H1 (cell line): Measurements from ENCODE around the gene TSFM. TPM values are rescaled to one million over a fixed set of nuclear protein-coding genes. Genes with fewer than 3 reads are reported as not detected.

Experiments used
- CTCF ChIA-PET: fragments of 300-600 bp; sonication (Branson Sonifier 250); formaldehyde crosslinking; loops from one replicate; lab custom pipeline; 2021; ENCODE audit not compliant: partially characterized antibody; lab: Charles Lee
- POLR2A ChIA-PET: fragments of 300-600 bp; sonication (Branson Sonifier 250); formaldehyde crosslinking; loops from one replicate; lab custom pipeline; 2021; ENCODE audit warnings: inconsistent platforms; ENCODE audit not compliant: partially characterized antibody; lab: Charles Lee
- DNase-seq, 2 experiments: peaks; one replicate each; pipeline versions ENCODE4 v3.0.0 to v3.0.0-alpha.2; 2010 to 2022; ENCODE audit warnings: low spot score in 2 of 2, low read depth in 1 of 2, mixed read lengths in 1 of 2
- FAIRE-seq: peaks from 2 replicates; lab custom pipeline; 2011; peaks lifted over from hg19 to GRCh38; lab: Jason Lieb, UNC
- H2AFZ ChIP-seq: 2 replicates; pipeline ENCODE4 v1.8.1; 2012; ENCODE audit warnings: low read length, inconsistent platforms
- H2AK5ac ChIP-seq: 2 replicates; pipeline ENCODE4 v1.6.1; 2013; ENCODE audit warnings: low read depth, low read length
- H2BK120ac ChIP-seq: replicated peaks from 2 replicates; pipeline ENCODE3; 2013; ENCODE audit warnings: low read depth, low read length, inconsistent platforms
- H2BK12ac ChIP-seq: 2 replicates; pipeline ENCODE4 v1.6.1; 2013; ENCODE audit warnings: low read depth, low read length
- H2BK15ac ChIP-seq: 2 replicates; pipeline ENCODE4 v1.6.1; 2013; ENCODE audit warnings: low read length
- H2BK20ac ChIP-seq: 2 replicates; pipeline ENCODE4 v1.6.1; 2013; ENCODE audit warnings: low read length
- H2BK5ac ChIP-seq: 2 replicates; pipeline ENCODE4 v1.6.1; 2013; ENCODE audit warnings: low read depth, low read length
- H3K14ac ChIP-seq: 2 replicates; pipeline ENCODE4 v1.6.1; 2013; ENCODE audit warnings: inconsistent platforms; ENCODE audit not compliant: insufficient read length
- H3K18ac ChIP-seq: 2 replicates; pipeline ENCODE4 v1.6.1; 2013; ENCODE audit warnings: low read length; ENCODE audit errors: extremely low read depth
- H3K23ac ChIP-seq: 2 replicates; pipeline ENCODE4 v1.6.1; 2013; ENCODE audit warnings: inconsistent platforms; ENCODE audit not compliant: insufficient read length
- H3K23me2 ChIP-seq: 2 replicates; pipeline ENCODE4 v1.6.1; 2013; ENCODE audit warnings: low read depth, low read length
- H3K27ac ChIP-seq: 2 replicates; pipeline ENCODE4 v1.6.1; 2011; ENCODE audit warnings: low read depth, low read length, inconsistent platforms
- H3K27me3 ChIP-seq, 4 experiments: replicated peaks in 1 of 4; 1 replicate in 1 of 4; 2 replicates in 3 of 4; pipeline versions ENCODE4 v1.6.1 to v1.8.1; 2011 to 2013; ENCODE audit warnings: low read length in 3 of 4, mild to moderate bottlenecking in 3 of 4, inconsistent platforms in 2 of 4, mixed read lengths in 2 of 4, moderate library complexity in 1 of 4; ENCODE audit not compliant: control insufficient read depth in 3 of 4, insufficient read depth in 3 of 4; ENCODE audit errors: extremely low read depth in 1 of 4
- H3K36me3 ChIP-seq, 4 experiments: 2 replicates each; pipeline versions ENCODE4 v1.6.1 to v1.8.1; 2011 to 2013; ENCODE audit warnings: mild to moderate bottlenecking in 4 of 4, low read length in 3 of 4, moderate library complexity in 2 of 4, control low read depth in 1 of 4, inconsistent platforms in 1 of 4; ENCODE audit not compliant: insufficient read depth in 4 of 4, control insufficient read depth in 2 of 4
- H3K4ac ChIP-seq: replicated peaks from 2 replicates; pipeline ENCODE3; 2013; ENCODE audit warnings: low read length, low read depth, mixed read lengths, inconsistent platforms; ENCODE audit not compliant: insufficient read length
- H3K4me1 ChIP-seq, 4 experiments: replicated peaks in 1 of 4; 1 replicate in 1 of 4; 2 replicates in 3 of 4; pipeline versions ENCODE4 v1.6.1 to v1.8.1; 2011 to 2013; ENCODE audit warnings: low read length in 3 of 4, inconsistent platforms in 2 of 4, mixed read lengths in 1 of 4; ENCODE audit not compliant: insufficient read depth in 4 of 4, control insufficient read depth in 3 of 4
- H3K4me2 ChIP-seq, 2 experiments: 2 replicates each; pipeline versions ENCODE4 v1.6.1 to v1.8.1; 2011 to 2013; ENCODE audit warnings: low read depth in 2 of 2, low read length in 2 of 2, control low read depth in 1 of 2, inconsistent platforms in 1 of 2, mild to moderate bottlenecking in 1 of 2; ENCODE audit not compliant: insufficient read depth in 1 of 2
- H3K4me3 ChIP-seq, 4 experiments: fragments of 200-600, 300-600 bp in 1 of 4; sonication (generic), shearing (Covaris generic), sonication (Bioruptor Twin) in 1 of 4; 2 replicates each; pipeline versions ENCODE4 v1.5.1 to v1.8.1; 2011 to 2016; ENCODE audit warnings: low read length in 4 of 4, low read depth in 3 of 4, control low read depth in 2 of 4, inconsistent platforms in 2 of 4, mild to moderate bottlenecking in 2 of 4, mixed read lengths in 1 of 4, moderate library complexity in 1 of 4; ENCODE audit not compliant: insufficient read depth in 2 of 4; ENCODE audit errors: extremely low read depth in 1 of 4
- H3K56ac ChIP-seq: replicated peaks from 2 replicates; pipeline ENCODE3; 2013; ENCODE audit warnings: low read depth, mild to moderate bottlenecking, mixed read lengths, low read length, inconsistent platforms; ENCODE audit not compliant: insufficient read length
- H3K79me1 ChIP-seq: 2 replicates; pipeline ENCODE4 v1.6.1; 2013; ENCODE audit warnings: low read depth, low read length, control low read depth
- H3K79me2 ChIP-seq, 2 experiments: 2 replicates each; pipeline versions ENCODE4 v1.6.1 to v1.8.1; 2012 to 2013; ENCODE audit warnings: low read length in 2 of 2, mild to moderate bottlenecking in 2 of 2, inconsistent platforms in 1 of 2; ENCODE audit not compliant: insufficient read depth in 2 of 2, control insufficient read depth in 1 of 2
- H3K9ac ChIP-seq, 4 experiments: replicated peaks in 1 of 4; 1 replicate in 1 of 4; 2 replicates in 3 of 4; pipeline versions ENCODE4 v1.6.1 to v1.8.1; 2011 to 2013; ENCODE audit warnings: low read depth in 3 of 4, low read length in 3 of 4, control low read depth in 2 of 4, mild to moderate bottlenecking in 2 of 4, moderate library complexity in 2 of 4, inconsistent platforms in 1 of 4; ENCODE audit errors: extremely low read depth in 1 of 4
- H3K9me3 ChIP-seq, 2 experiments: 2 replicates each; pipeline versions ENCODE4 v1.6.1 to v1.8.1; 2012 to 2013; ENCODE audit warnings: mild to moderate bottlenecking in 2 of 2, moderate library complexity in 2 of 2, control low read depth in 1 of 2, inconsistent platforms in 1 of 2, low read depth in 1 of 2, low read length in 1 of 2, mixed read lengths in 1 of 2; ENCODE audit not compliant: insufficient read depth in 2 of 2
- H4K20me1 ChIP-seq, 2 experiments: replicated peaks in 1 of 2; 2 replicates each; pipeline versions ENCODE3 to v1.8.1; 2011 to 2013; ENCODE audit warnings: inconsistent platforms in 2 of 2, low read length in 2 of 2, mild to moderate bottlenecking in 1 of 2; ENCODE audit not compliant: insufficient read depth in 2 of 2, control insufficient read depth in 1 of 2
- H4K5ac ChIP-seq: 2 replicates; pipeline ENCODE4 v1.6.1; 2013; ENCODE audit warnings: low read length, low read depth, mixed read lengths, inconsistent platforms; ENCODE audit not compliant: insufficient read length
- H4K8ac ChIP-seq: 2 replicates; pipeline ENCODE4 v1.8.0; 2013; ENCODE audit warnings: mild to moderate bottlenecking, moderate library complexity, low read length, inconsistent platforms; ENCODE audit not compliant: insufficient read depth; ENCODE audit errors: extremely low read depth
- H4K91ac ChIP-seq: replicated peaks from 2 replicates; pipeline ENCODE3; 2013; ENCODE audit warnings: low read length, mixed read lengths, inconsistent platforms; ENCODE audit not compliant: insufficient read length
- ATF3 ChIP-seq: IDR thresholded peaks from 2 replicates; pipeline ENCODE4 v1.6.1; 2011; ENCODE audit warnings: low read depth, mild to moderate bottlenecking, low read length; ENCODE audit not compliant: insufficient read depth
- CBX8 ChIP-seq: fragments of 300-800, 300-1000 bp; sonication (generic); IDR thresholded peaks from 2 replicates; pipeline ENCODE4 v1.7.1; 2016; ENCODE audit warnings: low read depth, low read length, borderline replicate concordance
- CHD2 ChIP-seq: IDR thresholded peaks from 2 replicates; pipeline ENCODE4 v1.6.1; 2012; ENCODE audit warnings: low read length, improper control_type of control experiment
- CTBP2 ChIP-seq: IDR thresholded peaks from 2 replicates; pipeline ENCODE4 v1.7.0; 2011; ENCODE audit warnings: borderline replicate concordance, mild to moderate bottlenecking, moderate library complexity, mixed read lengths, low read length; ENCODE audit not compliant: insufficient read depth, insufficient read length
- EZH2 ChIP-seq: fragments of 200-600 bp; sonication (generic); IDR thresholded peaks from 2 replicates; pipeline ENCODE4 v1.7.1; 2012; ENCODE audit warnings: low read depth, mild to moderate bottlenecking, moderate library complexity, low read length, inconsistent platforms; ENCODE audit not compliant: severe bottlenecking
- MAFK ChIP-seq: IDR thresholded peaks from 2 replicates; pipeline ENCODE4 v1.6.1; 2012; ENCODE audit warnings: low read depth, mild to moderate bottlenecking, improper control_type of control experiment, low read length
- RXRA ChIP-seq: IDR thresholded peaks from 2 replicates; pipeline ENCODE4 v1.6.1; 2011; ENCODE audit warnings: low read depth, mild to moderate bottlenecking, low read length, moderate library complexity; ENCODE audit not compliant: insufficient read depth
- TAF7 ChIP-seq: optimal IDR thresholded peaks from 2 replicates; pipeline ENCODE3; 2011; ENCODE audit warnings: low read depth, mild to moderate bottlenecking, inconsistent platforms, low read length, moderate library complexity, borderline replicate concordance
- WGBS, 2 experiments: shearing (Covaris generic) in 1 of 2; methylation state at CpG; one replicate each; pipeline versions ENCODE4 v1.1.6 to v1.1.7; 2013 to 2015; ENCODE audit warnings: low lambda C conversion rate in 2 of 2, mixed read lengths in 2 of 2, inconsistent platforms in 1 of 2, low coverage in 1 of 2, missing lambda C conversion rate in 1 of 2; ENCODE audit not compliant: insufficient replicate concordance in 2 of 2, insufficient coverage in 1 of 2, insufficient read length in 1 of 2; ENCODE audit errors: extremely low coverage in 1 of 2, missing lambda C conversion rate in 1 of 2; 5-methylcytosine and 5-hydroxymethylcytosine counted together
- polyA plus RNA-seq, 7 experiments: library from polyadenylated mRNA; depleted of rRNA in 3 of 7; stranded (reverse) in 5 of 7; unstranded in 2 of 7; fragments of >200 nt in 5 of 7; fragments of 200-250 nt in 2 of 7; gene quantifications; 1 replicate in 5 of 7; 2 replicates in 1 of 7; 4 replicates in 1 of 7; pipeline versions ENCODE4 v1.2.1 to v1.2.3, GENCODE V29; 2011 to 2013; ENCODE audit warnings: missing spikeins in 2 of 7, mixed read lengths in 2 of 7
- total RNA-seq: library from RNA; stranded (reverse); fragmentation: NEBNext Ultra II Directional; extraction: Animal tissue kit (Norgen Biotek cat#: 25700); gene quantifications from 2 replicates; pipeline ENCODE4 v1.2.1, GENCODE V29; 2021
- TF ChIP-seq, protein P1 (sequence below): IDR thresholded peaks from 2 replicates; pipeline ENCODE4 v1.6.1; 2011; ENCODE audit warnings: low read length, improper control_type of control experiment

The TSFM gene
- total and polyA plus RNA-seq, 2 of the 8 experiments (the other 6 are each of a cell fraction or from before 2014, with no cell fraction given), result 17.4 to 49.8 TPM

DNA sequence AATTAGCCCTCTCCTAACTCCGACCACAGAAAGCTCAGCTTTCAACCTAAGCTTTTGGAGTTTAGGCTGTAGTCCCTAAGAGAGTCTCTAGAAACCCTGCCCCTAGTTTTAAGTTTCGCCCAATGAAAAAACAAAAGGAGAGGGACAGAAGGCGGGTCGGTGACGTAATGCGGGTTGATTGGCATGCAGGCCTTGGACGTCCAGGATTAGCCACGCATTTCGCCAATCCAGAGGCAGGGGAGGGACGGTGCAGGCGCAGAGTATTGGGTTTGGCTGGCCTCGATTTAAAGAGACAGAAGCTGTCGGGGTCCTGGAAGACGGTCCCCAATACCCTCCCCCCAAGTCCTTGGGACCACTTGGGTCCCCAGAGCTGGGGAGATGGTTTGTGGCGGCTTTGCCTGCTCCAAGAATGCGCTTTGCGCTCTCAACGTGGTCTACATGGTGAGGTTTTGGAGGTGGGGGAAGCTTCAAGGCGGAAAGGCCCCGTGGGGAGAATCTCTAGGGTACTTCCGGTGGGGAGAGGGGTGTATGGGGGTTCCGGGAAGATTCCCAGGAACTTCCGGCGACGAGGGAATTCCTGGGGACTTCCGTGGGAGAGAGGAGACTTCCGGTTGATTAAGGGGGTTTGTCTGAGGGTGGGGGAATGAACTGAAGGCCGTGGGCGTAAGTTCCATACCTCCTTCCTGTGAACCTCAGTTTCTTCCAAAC lies 37.7 kb upstream of the TSFM start, which contains the start of gene TSPAN31:
TSS of gene TSPAN31 (plus strand) at position 263 of the 708 bp plus-strand sequence. CDS start at position 379, 116 bp downstream.
- Histone ChIP-seq H4K8ac (peak within 1 kb of the TSS; percentile 94; the same call in 1 of the 2 replicates), H3K14ac (no peak within 1 kb of the TSS), H4K20me1 (peaks cover 0 to 2% of the 10 kb centered on the region in 2 experiments), H2BK12ac (peak within 1 kb of the TSS; percentile 92), H3K36me3 (peaks cover 18 to 39% (median 29%) of the 10 kb centered on the region in 4 experiments), H4K5ac (peak within 1 kb of the TSS; percentile 96), H3K27ac (peak within 1 kb of the TSS; percentile 89), H4K91ac (peak within 1 kb of the TSS; percentile 84), H3K9me3 (no peaks in the 10 kb centered on the region), H2BK15ac (peak within 1 kb of the TSS; percentile 53; the same call in 1 of the 2 replicates), H3K4me3 (peak within 1 kb of the TSS; percentile 66 to 85 (median 74)), H2BK120ac (peak within 1 kb of the TSS; percentile 39), H2BK20ac (no peak within 1 kb of the TSS), H3K56ac (no peak within 1 kb of the TSS), H3K27me3 (peaks cover 6 to 21% (median 17%) of the 10 kb centered on the region in 4 experiments), H3K9ac (peak within 1 kb of the TSS; percentile 45 to 88 (median 84)), H3K4me2 (peak within 1 kb of the TSS; percentile 91 to 97), H3K4me1 (peaks cover 0 to 5% (median 4%) of the 10 kb centered on the region in 4 experiments; a peak in 5 of 7 replicates), H3K23me2 (peaks cover 4% of the 10 kb centered on the region), H3K79me1 (peaks cover 6% of the 10 kb centered on the region), H2AK5ac (peak within 1 kb of the TSS; percentile 27; the same call in 1 of the 2 replicates), H3K4ac (peak within 1 kb of the TSS; percentile 89), H3K18ac (peak within 1 kb of the TSS; percentile 100), H3K23ac (no peak within 1 kb of the TSS), H2AFZ (peak within 1 kb of the TSS; percentile 31; the same call in 1 of the 2 replicates), H2BK5ac (peak within 1 kb of the TSS; percentile 76), H3K79me2 (no peaks in the 10 kb centered on the region)
- ChIA-PET CTCF (interaction anchor here (1.0 to 2.0 kb wide), 9 partner anchors 8 to 161 kb away, joined by 3 to 7 read pairs (median 5); partner anchors contain the start of gene TSFM), POLR2A (interaction anchor here (0.7 to 4.4 kb wide), 30 partner anchors 8 to 515 kb away, joined by 3 to 35 read pairs (median 4); partner anchors contain the start of genes ARHGEF25, CYP27B1, DCTN2 and EEF1AKMT3)
- peak; percentile 91 for DNase-seq
- 3% methylated on average over 29 of the region's 29 CpGs; no CpG with 5 or more reads in 1 of the 2 experiments for WGBS, 2 experiments
- peak; percentile 68 for FAIRE-seq
- TF ChIP-seq CTBP2 (peak; percentile 77), ATF3 (no peak), CHD2 (no peak; the same call in 1 of the 2 replicates), CBX8 (no peak), EZH2 (no peak), RXRA (no peak), TAF7 (peak; percentile 64), MAFK (no peak)
- TF ChIP-seq, protein P1, sequence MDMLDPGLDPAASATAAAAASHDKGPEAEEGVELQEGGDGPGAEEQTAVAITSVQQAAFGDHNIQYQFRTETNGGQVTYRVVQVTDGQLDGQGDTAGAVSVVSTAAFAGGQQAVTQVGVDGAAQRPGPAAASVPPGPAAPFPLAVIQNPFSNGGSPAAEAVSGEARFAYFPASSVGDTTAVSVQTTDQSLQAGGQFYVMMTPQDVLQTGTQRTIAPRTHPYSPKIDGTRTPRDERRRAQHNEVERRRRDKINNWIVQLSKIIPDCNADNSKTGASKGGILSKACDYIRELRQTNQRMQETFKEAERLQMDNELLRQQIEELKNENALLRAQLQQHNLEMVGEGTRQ, result no peak
